Esophagus squamous epithelium (tissue), 5 donors: Measurements from ENCODE around the gene ILF2. TPM values are rescaled to one million over a fixed set of nuclear protein-coding genes. Genes with fewer than 3 reads are reported as not detected.

Experiments used
- DNase-seq: peaks from one replicate; lab custom pipeline; 2025; lab: John Stamatoyannopoulos, UW
- H3K27ac ChIP-seq, 4 donors: fragments of 200-600 bp; sonication (generic); one replicate each; pipeline ENCODE4 v1.5.1; 2016 to 2019; ENCODE audit warnings: mild to moderate bottlenecking in 1 of 4
- H3K27me3 ChIP-seq, 4 donors: fragments of 200-600 bp; sonication (generic); 1 replicate in 3 of 4; 2 replicates in 1 of 4; pipeline versions ENCODE4 v1.5.1 to v1.6.0; 2017 to 2021; ENCODE audit warnings: antibody characterized with exemption in 1 of 4
- H3K36me3 ChIP-seq, 3 donors: fragments of 200-600 bp; sonication (generic); one replicate each; pipeline ENCODE4 v1.5.1; 2016 to 2019
- H3K4me1 ChIP-seq, 3 donors: fragments of 200-600 bp; sonication (generic); one replicate each; pipeline ENCODE4 v1.5.1; 2017 to 2019
- H3K4me3 ChIP-seq, 4 donors: fragments of 200-600 bp; sonication (generic); 1 replicate in 3 of 4; 2 replicates in 1 of 4; pipeline ENCODE4 v1.5.1; 2016 to 2019; ENCODE audit warnings: mild to moderate bottlenecking in 2 of 4, moderate library complexity in 1 of 4
- H3K9me3 ChIP-seq, 3 donors: fragments of 200-600 bp; sonication (generic); one replicate each; pipeline ENCODE4 v1.5.1; 2016 to 2019
- POLR2A ChIP-seq, 4 donors: fragments of 450-650 bp; IDR thresholded peaks; one replicate each; pipeline ENCODE4 v1.6.1; 2017; ENCODE audit warnings: antibody characterized with exemption in 4 of 4, mild to moderate bottlenecking in 4 of 4, moderate library complexity in 3 of 4
- WGBS, 2 donors: methylation state at CpG; one replicate each; pipeline ENCODE4 v1.1.5; 2018; 5-methylcytosine and 5-hydroxymethylcytosine counted together
- intact Hi-C: fragments of 100-400 bp; cut with DNase I; formaldehyde crosslinking; loops from one replicate; pipeline ENCODE4 v1.15.0; 2022
- small RNA-seq, 4 donors: library from RNA; depleted of rRNA; stranded (forward); fragments of <200 nt; gene quantifications; one replicate each; pipeline ENCODE3, GENCODE V24; 2016
- total RNA-seq, 4 donors: library from RNA; depleted of rRNA; stranded (reverse); fragments of >200 nt; gene quantifications; one replicate each; pipeline ENCODE4 v1.1.0, GENCODE V29; 2016
- TF ChIP-seq, protein P1 (sequence below), 6 experiments: fragments of 450-650 bp in 4 of 6; fragments of 200-600 bp in 2 of 6; sonication (generic) in 2 of 6; IDR thresholded peaks; one replicate each; pipeline ENCODE4 v1.5.1; 2016 to 2019; ENCODE audit warnings: antibody characterized with exemption in 6 of 6, mild to moderate bottlenecking in 4 of 6, moderate library complexity in 4 of 6
- donor health status: DM: yes; HTN: yes; CAD: no.

The ILF2 gene
- total RNA-seq, 4 donors from 2014 or later: 78.0 to 166 (median 130) TPM

DNA sequence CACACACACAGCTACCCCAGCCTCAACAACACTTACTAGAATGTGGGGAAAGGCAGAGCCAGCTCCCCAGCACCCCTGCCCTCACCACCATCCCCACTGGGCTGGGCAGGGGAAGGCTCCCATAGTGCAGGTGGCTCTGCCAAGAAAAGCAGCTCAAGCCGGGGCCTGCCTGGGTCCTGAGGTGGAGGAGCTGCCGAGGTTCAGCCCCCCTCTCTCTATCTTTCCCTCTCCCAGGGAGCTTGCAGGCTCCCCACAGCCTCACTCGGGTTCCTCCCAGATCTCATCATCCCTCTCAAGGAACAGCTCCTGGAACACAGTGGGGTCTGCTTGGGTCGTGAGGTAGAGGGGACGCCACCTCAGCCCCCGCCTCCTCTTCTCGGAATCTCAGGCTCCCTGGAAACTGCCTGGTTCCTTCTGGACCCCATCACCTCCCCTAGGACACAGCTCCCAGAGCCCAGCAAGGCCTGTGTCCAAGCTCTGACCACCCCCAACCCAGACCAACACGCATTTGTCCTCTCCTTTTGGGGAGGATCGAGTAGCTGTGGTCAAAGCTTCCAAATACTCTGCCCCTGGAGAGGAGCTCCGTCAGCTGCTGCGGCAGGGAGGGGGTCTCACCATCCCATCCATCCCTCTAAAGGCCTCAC, 58.6 kb downstream of the ILF2 start:
- intact Hi-C loops: loop anchor here (5.0 kb wide), 1 partner anchor 35 kb away; no protein-coding TSS in a partner anchor
- H3K27ac ChIP-seq: peak overlapping the region; percentile 92 to 96 (median 94)
- H3K4me3 ChIP-seq: peak overlapping the region; percentile 54 to 76 (median 66)
- WGBS, 2 donors: 30 to 33% methylated on average over 6 to 7 of the region's 11 CpGs
- peaks cover 3 to 11% (median 7%) of the 10 kb centered on the region in 3 donors for H3K36me3 ChIP-seq
- TF ChIP-seq, protein P1, sequence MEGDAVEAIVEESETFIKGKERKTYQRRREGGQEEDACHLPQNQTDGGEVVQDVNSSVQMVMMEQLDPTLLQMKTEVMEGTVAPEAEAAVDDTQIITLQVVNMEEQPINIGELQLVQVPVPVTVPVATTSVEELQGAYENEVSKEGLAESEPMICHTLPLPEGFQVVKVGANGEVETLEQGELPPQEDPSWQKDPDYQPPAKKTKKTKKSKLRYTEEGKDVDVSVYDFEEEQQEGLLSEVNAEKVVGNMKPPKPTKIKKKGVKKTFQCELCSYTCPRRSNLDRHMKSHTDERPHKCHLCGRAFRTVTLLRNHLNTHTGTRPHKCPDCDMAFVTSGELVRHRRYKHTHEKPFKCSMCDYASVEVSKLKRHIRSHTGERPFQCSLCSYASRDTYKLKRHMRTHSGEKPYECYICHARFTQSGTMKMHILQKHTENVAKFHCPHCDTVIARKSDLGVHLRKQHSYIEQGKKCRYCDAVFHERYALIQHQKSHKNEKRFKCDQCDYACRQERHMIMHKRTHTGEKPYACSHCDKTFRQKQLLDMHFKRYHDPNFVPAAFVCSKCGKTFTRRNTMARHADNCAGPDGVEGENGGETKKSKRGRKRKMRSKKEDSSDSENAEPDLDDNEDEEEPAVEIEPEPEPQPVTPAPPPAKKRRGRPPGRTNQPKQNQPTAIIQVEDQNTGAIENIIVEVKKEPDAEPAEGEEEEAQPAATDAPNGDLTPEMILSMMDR (IDR thresholded peaks at IDR 0.05): no peak
- no peak for TF ChIP-seq POLR2A (IDR thresholded peaks at IDR 0.05)
- no peaks in the 10 kb centered on the region for H3K27me3 ChIP-seq
- DNase-seq: no peak
- H3K9me3 ChIP-seq: no peaks in the 10 kb centered on the region
- peaks cover 25 to 89% (median 50%) of the 10 kb centered on the region in 3 donors for H3K4me1 ChIP-seq

Small RNA genes lying within 50 kb of the gene (small RNA-seq; reads per million reads assigned to genes)
- gene MIR8083: 0 reads per million in 4 donors
- gene RN7SL372P: 0 reads per million in 4 donors

Other genes starting within 250 kb of the ILF2 start
- gene S100A7, start 210.3 kb downstream of the ILF2 start, total RNA-seq: 1,000 to 10,000 TPM in 2 of 4 donors, 100 to 1,000 TPM in 1, 1 to 10 TPM in 1; 8.8 to 9,163 (median 3,171) TPM
- 100 to 1,000 TPM; 270 to 943 (median 394) TPM for gene S100A6, start 135.0 kb downstream of the ILF2 start, total RNA-seq
- gene S100A5, start 130.1 kb downstream of the ILF2 start, total RNA-seq: not detected
- 100 to 1,000 TPM in 2 of 4 donors, 10 to 100 TPM in 2; 58.6 to 205 (median 122) TPM for gene S100A4, start 125.2 kb downstream of the ILF2 start, total RNA-seq
- 10 to 100 TPM in 1 of 4 donors, 1 to 10 TPM in 3; 1.2 to 16.5 (median 9.2) TPM for gene S100A3, start 121.7 kb downstream of the ILF2 start, total RNA-seq
- gene S100A2, start 105.1 kb downstream of the ILF2 start, total RNA-seq: 1,000 to 10,000 TPM in 3 of 4 donors, 100 to 1,000 TPM in 1; 949 to 3,544 (median 1,180) TPM
- 1,000 to 10,000 TPM; 1,372 to 2,409 (median 2,158) TPM for gene S100A16, start 57.9 kb downstream of the ILF2 start, total RNA-seq
- 1,000 to 10,000 TPM; 1,580 to 2,481 (median 2,030) TPM for gene S100A14, start 54.7 kb downstream of the ILF2 start, total RNA-seq
- 10 to 100 TPM; 44.4 to 63.3 (median 55.7) TPM for gene S100A13, start 43.5 kb downstream of the ILF2 start, total RNA-seq
- 1 to 10 TPM in 1 of 4 donors, not detected in 3; 1.8 TPM for gene S100A1, start 42.6 kb downstream of the ILF2 start, total RNA-seq
- 10 to 100 TPM; 35.0 to 58.9 (median 47.3) TPM for gene CHTOP, start 36.9 kb downstream of the ILF2 start, total RNA-seq
- 10 to 100 TPM; 39.9 to 61.2 (median 51.1) TPM for gene SNAPIN, start 12.3 kb downstream of the ILF2 start, total RNA-seq
- gene NPR1, start 7.7 kb upstream of the ILF2 start, total RNA-seq: 10 to 100 TPM in 2 of 4 donors, 1 to 10 TPM in 2; 1.8 to 15.6 (median 6.4) TPM
- gene INTS3, start 57.1 kb upstream of the ILF2 start, total RNA-seq: 10 to 100 TPM; 24.6 to 27.9 (median 26.2) TPM
- 10 to 100 TPM in 2 of 4 donors, 1 to 10 TPM in 2; 7.6 to 15.0 (median 11.2) TPM for gene SLC27A3, start 104.4 kb upstream of the ILF2 start, total RNA-seq